Measurements from ENCODE around the gene HHIPL1. TPM values are rescaled to one million over a fixed set of nuclear protein-coding genes. Genes with fewer than 3 reads are reported as not detected.
A peak's percentile ranks its signal among the peaks of the same experiment; 100 is the strongest.

The HHIPL1 gene
- total RNA-seq, 2 experiments from 2014 or later: 0.25 to 0.72 TPM

- intact Hi-C loops (cut with micrococcal nuclease; ENCODE audit: unreplicated experiment): loop anchor here (2.0 kb wide), 1 partner anchor 33 kb away; no protein-coding TSS in a partner anchor
- H3K9me2 ChIP-seq (ENCODE audit: insufficient read depth, low read length): no peaks in the 10 kb centered on the region
- no peaks in the 10 kb centered on the region for H4K20me1 ChIP-seq (ENCODE audit: insufficient read depth, low read length)
- H3K36me3 ChIP-seq (ENCODE audit: insufficient read depth, low read length): no peaks in the 10 kb centered on the region
- TF ChIP-seq EZH2phosphoT487 (IDR thresholded peaks at IDR 0.05; ENCODE audit: borderline replicate concordance, low read depth, low read length) (no peak), CTCF (conservative IDR thresholded peaks at IDR 0.05; ENCODE audit: low read length) (no peak)
- no TSS peak for BruUV-seq (replicated peaks)
- ChIA-PET POLR2A (interaction anchor here (0.6 to 1.4 kb wide), 8 partner anchors 11 to 125 kb away, joined by 3 to 6 read pairs (median 4); partner anchors contain the start of genes CCNK and SETD3), CTCF (ENCODE audit: unreplicated experiment) (interaction anchor here (0.6 kb wide), 1 partner anchor 32 kb away, joined by 6 read pairs; no protein-coding TSS in a partner anchor)
- peak overlapping the region; percentile 88 for H2AFZ ChIP-seq (ENCODE audit: low read length)
- H3K4me3 ChIP-seq (ENCODE audit: low read depth, low read length, poor library complexity, severe bottlenecking): peak overlapping the region; percentile 90
- no peaks in the 10 kb centered on the region for H3K79me2 ChIP-seq (ENCODE audit: insufficient read depth, low read depth, low read length)
- peak overlapping the region; percentile 82 for H3K4me2 ChIP-seq (ENCODE audit: low read length)
- H3K9me3 ChIP-seq (ENCODE audit: low read length): no peaks in the 10 kb centered on the region
- peak; percentile 87 for DNase-seq (ENCODE audit: low spot score)
- peaks cover 27% of the 10 kb centered on the region for H3K4me1 ChIP-seq (ENCODE audit: insufficient read depth, low read length, poor library complexity, severe bottlenecking)
- H3K27ac ChIP-seq (ENCODE audit: low read depth, low read length, poor library complexity, severe bottlenecking): peak overlapping the region; percentile 74
These were observed 39.5 kb upstream of the HHIPL1 start for GRCh38 chr14:99605299-99605961.

GRCh38 chr14:99606359-99606758 lies 38.6 kb upstream of the HHIPL1 start:
- POLR2A ChIA-PET: interaction anchor here (0.6 to 1.4 kb wide), 3 partner anchors 12 to 79 kb away, joined by 3 to 5 read pairs (median 3); no protein-coding TSS in a partner anchor
- H2AFZ ChIP-seq (ENCODE audit: low read length): no peak overlapping the region
- no peak overlapping the region for H3K4me3 ChIP-seq (ENCODE audit: low read depth, low read length, poor library complexity, severe bottlenecking)
- H3K4me2 ChIP-seq (ENCODE audit: low read length): peak overlapping the region; percentile 82
- H4K20me1 ChIP-seq (ENCODE audit: insufficient read depth, low read length): no peaks in the 10 kb centered on the region
- H3K79me2 ChIP-seq (ENCODE audit: insufficient read depth, low read depth, low read length): no peaks in the 10 kb centered on the region
- H3K9me2 ChIP-seq (ENCODE audit: insufficient read depth, low read length): no peaks in the 10 kb centered on the region
- no TSS peak for BruUV-seq (replicated peaks)
- no peak for DNase-seq (ENCODE audit: low spot score)
- TF ChIP-seq CTCF (conservative IDR thresholded peaks at IDR 0.05; ENCODE audit: low read length) (no peak), EZH2phosphoT487 (IDR thresholded peaks at IDR 0.05; ENCODE audit: borderline replicate concordance, low read depth, low read length) (no peak)
- H3K9me3 ChIP-seq (ENCODE audit: low read length): no peaks in the 10 kb centered on the region
- no peak overlapping the region for H3K27ac ChIP-seq (ENCODE audit: low read depth, low read length, poor library complexity, severe bottlenecking)
- H3K36me3 ChIP-seq (ENCODE audit: insufficient read depth, low read length): no peaks in the 10 kb centered on the region
- CTCF ChIA-PET (ENCODE audit: unreplicated experiment): no interaction called here
- H3K4me1 ChIP-seq (ENCODE audit: insufficient read depth, low read length, poor library complexity, severe bottlenecking): peaks cover 27% of the 10 kb centered on the region
- intact Hi-C loops (cut with micrococcal nuclease; ENCODE audit: unreplicated experiment): no loop called here

GRCh38 chr14:99608591-99608990 lies 36.3 kb upstream of the HHIPL1 start:
- H4K20me1 ChIP-seq (ENCODE audit: insufficient read depth, low read length): no peaks in the 10 kb centered on the region
- no peak overlapping the region for H3K27ac ChIP-seq (ENCODE audit: low read depth, low read length, poor library complexity, severe bottlenecking)
- CTCF ChIA-PET (ENCODE audit: unreplicated experiment): interaction anchor here (1.0 kb wide), 1 partner anchor 20 kb away, joined by 3 read pairs; no protein-coding TSS in a partner anchor
- no peaks in the 10 kb centered on the region for H3K79me2 ChIP-seq (ENCODE audit: insufficient read depth, low read depth, low read length)
- DNase-seq (ENCODE audit: low spot score): no peak
- intact Hi-C loops (cut with micrococcal nuclease; ENCODE audit: unreplicated experiment): no loop called here
- no peak overlapping the region for H3K4me2 ChIP-seq (ENCODE audit: low read length)
- TF ChIP-seq EZH2phosphoT487 (IDR thresholded peaks at IDR 0.05; ENCODE audit: borderline replicate concordance, low read depth, low read length): no peak
- no peak for TF ChIP-seq CTCF (conservative IDR thresholded peaks at IDR 0.05; ENCODE audit: low read length)
- H3K4me3 ChIP-seq (ENCODE audit: low read depth, low read length, poor library complexity, severe bottlenecking): no peak overlapping the region
- H3K9me3 ChIP-seq (ENCODE audit: low read length): no peaks in the 10 kb centered on the region
- BruUV-seq (replicated peaks): no TSS peak
- H3K36me3 ChIP-seq (ENCODE audit: insufficient read depth, low read length): no peaks in the 10 kb centered on the region
- no peaks in the 10 kb centered on the region for H3K9me2 ChIP-seq (ENCODE audit: insufficient read depth, low read length)
- peaks cover 10% of the 10 kb centered on the region for H3K4me1 ChIP-seq (ENCODE audit: insufficient read depth, low read length, poor library complexity, severe bottlenecking)
- no peak overlapping the region for H2AFZ ChIP-seq (ENCODE audit: low read length)
- POLR2A ChIA-PET: no interaction called here
